A549 treated with CpdA at 1 μM for 4 hours (cell line): Measurements from ENCODE around the gene DCUN1D2. TPM values are rescaled to one million over a fixed set of nuclear protein-coding genes. Genes with fewer than 3 reads are reported as not detected.

Source experiments
- total RNA-seq: library from RNA; stranded (reverse); fragments of 200-300 nt; extraction: Qiagen RNA extraction; gene quantifications from 5 replicates; pipeline ENCODE4 v1.2.3, GENCODE V29; 2022; ENCODE audit warnings: low read depth

Gene DCUN1D2
- 8.7 to 12.1 TPM (median 9.3 TPM) in 5 replicates for total RNA-seq

GRCh38 chr13:113490496-113491417 lies at the start of gene DCUN1D2:
TSS of gene DCUN1D2 (minus strand) at chr13:113490711. CDS start at chr13:113490669, 42 bp downstream.

DNA sequence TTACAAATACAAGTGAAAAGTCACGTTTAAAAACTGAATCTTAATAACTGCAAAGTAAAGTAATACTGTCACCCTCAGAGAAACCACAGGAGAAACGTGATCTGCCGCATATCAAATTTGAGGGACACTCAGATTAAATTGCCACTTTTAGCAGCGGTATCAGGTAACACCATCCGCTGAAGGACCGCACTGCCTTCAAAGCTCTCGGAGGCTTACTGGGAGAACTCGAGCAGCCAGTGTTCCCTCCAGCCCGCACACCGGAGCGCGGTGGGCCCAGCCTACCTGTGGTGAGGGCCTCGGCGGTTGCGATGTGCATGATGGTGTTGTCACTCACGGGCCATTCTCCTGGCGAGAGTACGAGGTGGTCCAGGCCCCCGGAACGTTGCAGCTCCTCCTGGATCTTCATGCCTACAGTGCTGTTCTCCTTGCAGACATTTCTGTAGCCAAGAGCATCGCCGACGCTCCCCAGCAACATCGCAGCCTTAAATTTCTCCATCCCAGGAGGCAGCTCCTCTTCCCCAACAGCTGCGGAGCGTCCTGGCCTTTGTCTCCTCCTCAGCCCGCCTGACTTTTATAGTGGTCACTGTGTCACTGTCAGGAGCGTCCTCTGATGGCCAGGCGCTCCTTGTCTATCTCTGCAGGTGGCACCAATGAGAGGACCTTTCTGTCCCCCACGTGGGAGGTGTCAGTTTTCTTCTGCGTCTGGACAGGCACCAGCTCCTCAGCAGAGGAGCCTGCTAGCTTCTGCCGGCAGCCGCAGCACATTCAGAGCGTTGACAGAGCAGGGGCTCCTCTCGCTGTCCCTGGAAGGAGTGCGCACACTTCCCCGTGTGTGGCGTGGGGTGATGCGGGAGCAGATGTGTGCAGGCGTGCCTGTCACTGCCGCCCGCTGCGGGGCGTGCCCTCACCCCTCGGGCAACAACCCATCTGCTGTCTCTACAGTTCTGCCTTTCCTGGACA lies 37.3 kb downstream of the DCUN1D2 start, which contains the start of gene ADPRHL1:
ADPRHL1 (minus strand) TSS at position 547 of the 960 bp plus-strand sequence; CDS start at position 496, 51 bp downstream.

Other genes with a start within 250 kb of the DCUN1D2 start
- gene LAMP1, start 193.5 kb downstream of the DCUN1D2 start, total RNA-seq: 74.4 to 90.3 TPM (median 88.9 TPM) in 5 replicates
- gene GRTP1, start 126.6 kb downstream of the DCUN1D2 start, total RNA-seq: 1.2 to 1.7 TPM (median 1.4 TPM) in 5 replicates
- gene ADPRHL1, start 37.2 kb downstream of the DCUN1D2 start, total RNA-seq: 11.1 to 13.5 TPM (median 11.7 TPM) in 5 replicates
- 90.3 to 108 TPM (median 104 TPM) in 5 replicates for gene TFDP1, start 94.0 kb upstream of the DCUN1D2 start, total RNA-seq
- not detected in 5 replicates for gene ATP4B, start 167.5 kb upstream of the DCUN1D2 start, total RNA-seq
- gene GRK1, start 176.5 kb upstream of the DCUN1D2 start, total RNA-seq: 0.01 TPM in 1 of 5 replicates, not detected in the others